Neural cell (in vitro differentiated cells): ENCODE results near the gene SPATA33. TPM values are rescaled to one million over a fixed set of nuclear protein-coding genes. Genes with fewer than 3 reads are reported as not detected.
A peak's percentile ranks its signal among the peaks of the same experiment; 100 is the strongest.

ENCODE experiments used
- H2AFZ ChIP-seq: fragments of 200-600, 300-800 bp; sonication (generic), shearing (Covaris generic); 2 replicates; pipeline ENCODE4 v1.6.0; 2014; ENCODE audit warnings: low read depth, mild to moderate bottlenecking, antibody characterized with exemption, low read length, moderate library complexity
- H3F3A ChIP-seq: fragments of 200-600 bp; shearing (Covaris generic); 2 replicates; pipeline ENCODE4 v1.6.1; 2016; ENCODE audit warnings: mild to moderate bottlenecking, moderate library complexity, mixed read lengths, antibody characterized with exemption, low read length; ENCODE audit not compliant: insufficient read depth, poor library complexity, severe bottlenecking
- H3K27ac ChIP-seq: fragments of 200-600, 300-800 bp; sonication (generic), shearing (Covaris generic); 2 replicates; pipeline ENCODE4 v1.5.1; 2014; ENCODE audit warnings: mild to moderate bottlenecking, low read length, moderate library complexity
- H3K27me3 ChIP-seq: fragments of 300-800, 200-600 bp; sonication (generic), shearing (Covaris generic); 2 replicates; pipeline ENCODE4 v1.6.0; 2014; ENCODE audit warnings: mild to moderate bottlenecking, low read depth, low read length, moderate library complexity; ENCODE audit not compliant: insufficient read depth
- H3K36me3 ChIP-seq: fragments of 300-800, 200-600 bp; sonication (generic), shearing (Covaris generic); 2 replicates; pipeline ENCODE4 v1.5.1; 2014; ENCODE audit warnings: mild to moderate bottlenecking, antibody characterized with exemption, low read length, moderate library complexity; ENCODE audit not compliant: insufficient read depth
- H3K4me2 ChIP-seq: fragments of 300-800, 200-600 bp; sonication (generic), shearing (Covaris generic); 2 replicates; pipeline ENCODE4 v1.6.0; 2014; ENCODE audit warnings: mild to moderate bottlenecking, low read length
- H3K4me3 ChIP-seq: fragments of 300-800, 200-600 bp; sonication (generic), shearing (Covaris generic); 2 replicates; pipeline ENCODE4 v1.5.1; 2014; ENCODE audit warnings: mild to moderate bottlenecking, low read length, moderate library complexity
- H3K79me2 ChIP-seq: fragments of 200-600 bp; shearing (Covaris generic); replicated peaks from 2 replicates; pipeline ENCODE4 v1.6.0; 2014; ENCODE audit warnings: mild to moderate bottlenecking, low read length, moderate library complexity; ENCODE audit not compliant: insufficient read depth
- H3K9ac ChIP-seq: fragments of 300-800, 200-600 bp; sonication (generic), shearing (Covaris generic); 2 replicates; pipeline ENCODE4 v1.6.1; 2016; ENCODE audit warnings: mild to moderate bottlenecking, low read length, mixed read lengths
- H3K9me2 ChIP-seq: fragments of 200-600 bp; shearing (Covaris generic); 2 replicates; pipeline ENCODE4 v1.6.1; 2016; ENCODE audit warnings: mild to moderate bottlenecking, low read length, mixed read lengths; ENCODE audit not compliant: insufficient read depth
- H3K9me3 ChIP-seq: fragments of 200-600, 300-800 bp; sonication (generic), shearing (Covaris generic); 2 replicates; pipeline ENCODE4 v1.6.1; 2016; ENCODE audit warnings: mild to moderate bottlenecking, mixed run types, low read length, moderate library complexity, mixed read lengths
- H4K20me1 ChIP-seq: fragments of 200-600 bp; shearing (Covaris generic); 2 replicates; pipeline ENCODE4 v1.6.1; 2016; ENCODE audit warnings: mild to moderate bottlenecking, mixed run types; ENCODE audit not compliant: insufficient read depth
- CTCF ChIP-seq: fragments of 450-650 bp; IDR thresholded peaks from 2 replicates; pipeline ENCODE4 v1.5.1; 2014; ENCODE audit warnings: antibody characterized with exemption, mild to moderate bottlenecking, moderate library complexity; ENCODE audit not compliant: poor library complexity, severe bottlenecking
- EP300 ChIP-seq: fragments of 450-650 bp; conservative IDR thresholded peaks from 2 replicates; pipeline ENCODE4 v1.6.1; 2014; ENCODE audit warnings: antibody characterized with exemption, mild to moderate bottlenecking, moderate library complexity; ENCODE audit not compliant: poor library complexity, severe bottlenecking
- EZH2 ChIP-seq: fragments of 200-600, 300-800 bp; shearing (Covaris generic), sonication (generic); IDR thresholded peaks from 2 replicates; pipeline ENCODE4 v1.6.1; 2014; ENCODE audit warnings: antibody characterized with exemption, low read length, borderline replicate concordance, mild to moderate bottlenecking; ENCODE audit not compliant: insufficient read depth, poor library complexity, severe bottlenecking
- MXI1 ChIP-seq: fragments of 450-650 bp; conservative IDR thresholded peaks from 2 replicates; pipeline ENCODE4 v1.6.1; 2014; ENCODE audit warnings: antibody characterized with exemption, mild to moderate bottlenecking; ENCODE audit not compliant: poor library complexity, severe bottlenecking
- POLR2AphosphoS5 ChIP-seq: IDR thresholded peaks from 2 replicates; pipeline ENCODE4 v1.6.1; 2012
- RAD21 ChIP-seq: fragments of 450-650 bp; conservative IDR thresholded peaks from 2 replicates; pipeline ENCODE4 v1.6.1; 2014; ENCODE audit warnings: antibody characterized with exemption, mild to moderate bottlenecking, moderate library complexity
- REST ChIP-seq: IDR thresholded peaks from 2 replicates; pipeline ENCODE4 v1.6.1; 2012; ENCODE audit warnings: borderline replicate concordance
- SMC3 ChIP-seq: fragments of 450-650 bp; conservative IDR thresholded peaks from 2 replicates; pipeline ENCODE4 v1.6.1; 2014; ENCODE audit warnings: antibody characterized with exemption, mild to moderate bottlenecking, moderate library complexity; ENCODE audit not compliant: poor library complexity
- TAF1 ChIP-seq: IDR thresholded peaks from 2 replicates; pipeline ENCODE4 v1.6.1; 2012; ENCODE audit warnings: low read depth
- polyA plus RNA-seq: library from polyadenylated mRNA; depleted of rRNA; stranded (reverse); fragments of >200 nt; gene quantifications from 2 replicates; pipeline ENCODE4 v1.2.3, GENCODE V29; 2014

Gene SPATA33
- polyA plus RNA-seq, 1 donor from 2014 or later = 16.0 TPM

- TF ChIP-seq EP300 = no peak
- TF ChIP-seq CTCF = no peak
- TF ChIP-seq SMC3 = no peak
- TF ChIP-seq TAF1 = no peak
- no peak for TF ChIP-seq REST
- no peak for TF ChIP-seq MXI1
- TF ChIP-seq POLR2AphosphoS5 = no peak
- no peak for TF ChIP-seq RAD21
- TF ChIP-seq EZH2 = no peak
- no peaks in the 10 kb centered on the region for H3K36me3 ChIP-seq
- H3K79me2 ChIP-seq = no peaks in the 10 kb centered on the region
- H3K4me2 ChIP-seq = no peak overlapping the region
- H4K20me1 ChIP-seq = no peaks in the 10 kb centered on the region
- H3K9ac ChIP-seq = no peak overlapping the region
- peak overlapping the region; percentile 87 for H3K4me3 ChIP-seq
- H3F3A ChIP-seq = no peaks in the 10 kb centered on the region
- no peaks in the 10 kb centered on the region for H3K9me3 ChIP-seq
- no peaks in the 10 kb centered on the region for H3K9me2 ChIP-seq
- no peaks in the 10 kb centered on the region for H3K27me3 ChIP-seq
- H3K27ac ChIP-seq = peak overlapping the region; percentile 80
- H2AFZ ChIP-seq = no peak overlapping the region
Observed at GRCh38 chr16:89685916-89686315, 28.3 kb downstream of the SPATA33 start.

GRCh38 chr16:89686520-89687091, 29.0 kb downstream of the SPATA33 start, which contains the start of gene CDK10:
Gene CDK10 (plus strand): TSS chr16:89686689. CDS start chr16:89686711, 22 bp downstream.
- Histone ChIP-seq H3K4me2 (peak within 1 kb of the TSS; percentile 80), H3K9me2 (no peaks in the 10 kb centered on the region), H3K27me3 (no peaks in the 10 kb centered on the region), H2AFZ (peak within 1 kb of the TSS; percentile 80), H3K9me3 (no peaks in the 10 kb centered on the region), H3K36me3 (no peaks in the 10 kb centered on the region), H3K27ac (peak within 1 kb of the TSS; percentile 80), H3F3A (no peaks in the 10 kb centered on the region), H4K20me1 (no peaks in the 10 kb centered on the region), H3K79me2 (no peaks in the 10 kb centered on the region), H3K4me3 (peak within 1 kb of the TSS; percentile 87), H3K9ac (peak within 1 kb of the TSS; percentile 77)
- TF ChIP-seq RAD21 (no peak), REST (peak; percentile 49), TAF1 (peak; percentile 74), POLR2AphosphoS5 (peak; percentile 95), MXI1 (peak; percentile 98), SMC3 (no peak), EP300 (peak; percentile 12)
